ENCODE results near the gene AP4M1.

AP4M1 gene

GRCh38 chr7:100119970-100120732 lies 18.7 kb downstream of the AP4M1 start (continued):
- TF ChIP-seq, protein P1, sequence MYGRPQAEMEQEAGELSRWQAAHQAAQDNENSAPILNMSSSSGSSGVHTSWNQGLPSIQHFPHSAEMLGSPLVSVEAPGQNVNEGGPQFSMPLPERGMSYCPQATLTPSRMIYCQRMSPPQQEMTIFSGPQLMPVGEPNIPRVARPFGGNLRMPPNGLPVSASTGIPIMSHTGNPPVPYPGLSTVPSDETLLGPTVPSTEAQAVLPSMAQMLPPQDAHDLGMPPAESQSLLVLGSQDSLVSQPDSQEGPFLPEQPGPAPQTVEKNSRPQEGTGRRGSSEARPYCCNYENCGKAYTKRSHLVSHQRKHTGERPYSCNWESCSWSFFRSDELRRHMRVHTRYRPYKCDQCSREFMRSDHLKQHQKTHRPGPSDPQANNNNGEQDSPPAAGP (tag by site-specific recombination; IDR thresholded peaks at IDR 0.05), result no peak
- TF ChIP-seq PRDM4 (tag by site-specific recombination; IDR thresholded peaks at IDR 0.05) (no peak), ZNF704 (tag by site-specific recombination; IDR thresholded peaks at IDR 0.05) (no peak), KLF8 (tag by site-specific recombination; IDR thresholded peaks at IDR 0.05) (peak; percentile 75), KLF10 (tag by site-specific recombination; IDR thresholded peaks at IDR 0.05) (peak; percentile 75), ZEB2 (tag by site-specific recombination; IDR thresholded peaks at IDR 0.05) (peak; percentile 46; the same call in 1 of the 2 replicates), ZBTB21 (tag by site-specific recombination; IDR thresholded peaks at IDR 0.05) (no peak), ZNF169 (tag by site-specific recombination; IDR thresholded peaks at IDR 0.05) (no peak), ZBTB11 (tag by site-specific recombination; conservative IDR thresholded peaks at IDR 0.05; ENCODE audit: low read depth) (peak; percentile 65), ZBTB48 (tag by site-specific recombination; IDR thresholded peaks at IDR 0.05) (peak; percentile 46; the same call in 1 of the 2 replicates), ZNF324 (tag by site-specific recombination; IDR thresholded peaks at IDR 0.05) (0 out of 2 replicates have a peak, but pooled peaks have one; percentile 16), ZNF398 (tag by site-specific recombination; IDR thresholded peaks at IDR 0.05) (peak; percentile 73), EGR2 (tag by site-specific recombination; IDR thresholded peaks at IDR 0.05; ENCODE audit: low read depth) (no peak), ZNF138 (tag by site-specific recombination; IDR thresholded peaks at IDR 0.05; ENCODE audit: borderline replicate concordance) (no peak), ZNF76 (tag by site-specific recombination; IDR thresholded peaks at IDR 0.05; ENCODE audit: borderline replicate concordance, low read depth) (peak; percentile 92), HOXD13 (CRISPR knock-in tag; IDR thresholded peaks at IDR 0.05; ENCODE audit: borderline replicate concordance) (no peak)
